HUES64 (cell line): ENCODE results near the gene CFAP43.
A peak's percentile ranks its signal among the peaks of the same experiment; 100 is the strongest.
"Not testable (repeated sequence)": the region's sequence is repeated elsewhere in the genome, so short reads cannot be mapped to it uniquely, and the experiment has no call there.

Experiments
- H3K27ac ChIP-seq: 2 replicates; pipeline ENCODE4 v1.7.0; 2013; ENCODE audit warnings: low read depth, low read length, inconsistent platforms
- H3K27me3 ChIP-seq: 2 replicates; pipeline ENCODE4 v1.6.1; 2013; ENCODE audit warnings: mild to moderate bottlenecking, low read length; ENCODE audit not compliant: insufficient read depth
- H3K36me3 ChIP-seq: 2 replicates; pipeline ENCODE4 v1.6.1; 2013; ENCODE audit warnings: mild to moderate bottlenecking, low read length; ENCODE audit not compliant: insufficient read depth
- H3K4me1 ChIP-seq: 2 replicates; pipeline ENCODE4 v1.6.1; 2013; ENCODE audit warnings: mild to moderate bottlenecking, low read length, moderate library complexity; ENCODE audit not compliant: insufficient read depth
- H3K4me3 ChIP-seq: 2 replicates; pipeline ENCODE4 v1.5.1; 2013; ENCODE audit warnings: mild to moderate bottlenecking, low read length, moderate library complexity
- H3K9ac ChIP-seq: 2 replicates; pipeline ENCODE4 v1.6.1; 2013; ENCODE audit warnings: mild to moderate bottlenecking, low read depth, low read length
- H3K9me3 ChIP-seq: 2 replicates; pipeline ENCODE4 v1.6.1; 2013; ENCODE audit warnings: low read depth, low read length; ENCODE audit not compliant: insufficient read depth
- WGBS: fragments of 150-250, 120-280 bp; methylation state at CpG from one replicate; pipeline ENCODE4 v1.1.7; 2013; ENCODE audit warnings: missing lambda C conversion rate; 5-methylcytosine and 5-hydroxymethylcytosine counted together

Gene CFAP43

GRCh38 chr10:104245066-104245632 is 13.0 kb upstream of the CFAP43 start:
- no peak overlapping the region for H3K4me3 ChIP-seq
- H3K9ac ChIP-seq: no peak overlapping the region
- H3K36me3 ChIP-seq: no peaks in the 10 kb centered on the region
- no peak overlapping the region for H3K27ac ChIP-seq
- WGBS: 97% methylated on average over 34 of the region's 34 CpGs
- peaks cover 9% of the 10 kb centered on the region; the same call in 1 of the 2 replicates for H3K9me3 ChIP-seq
- H3K4me1 ChIP-seq: no peaks in the 10 kb centered on the region; the same call in 1 of the 2 replicates
- H3K27me3 ChIP-seq: no peaks in the 10 kb centered on the region

DNA sequence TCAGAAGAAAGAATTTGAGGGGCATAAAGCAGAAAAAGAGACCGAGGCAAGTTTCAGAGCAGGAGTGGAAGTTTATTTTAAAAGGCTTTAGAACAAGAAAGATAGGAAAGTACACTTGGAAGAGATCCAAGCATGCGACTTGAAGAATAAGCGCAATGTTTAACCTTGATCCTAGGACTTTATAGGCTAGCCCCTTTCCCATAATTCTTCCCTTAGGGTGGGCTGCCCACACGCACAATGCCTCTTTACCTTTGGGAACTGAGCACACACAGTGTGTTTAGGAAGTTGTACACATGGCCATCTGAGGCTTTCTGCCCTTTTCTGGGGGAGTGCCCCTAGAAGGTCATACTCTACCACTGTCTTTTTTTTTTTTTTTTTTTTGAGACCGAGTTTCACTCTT is 11.3 kb upstream of the CFAP43 start:
- H3K36me3 ChIP-seq: no peaks in the 10 kb centered on the region
- WGBS: 92% methylated on average over 5 of the region's 5 CpGs

DNA sequence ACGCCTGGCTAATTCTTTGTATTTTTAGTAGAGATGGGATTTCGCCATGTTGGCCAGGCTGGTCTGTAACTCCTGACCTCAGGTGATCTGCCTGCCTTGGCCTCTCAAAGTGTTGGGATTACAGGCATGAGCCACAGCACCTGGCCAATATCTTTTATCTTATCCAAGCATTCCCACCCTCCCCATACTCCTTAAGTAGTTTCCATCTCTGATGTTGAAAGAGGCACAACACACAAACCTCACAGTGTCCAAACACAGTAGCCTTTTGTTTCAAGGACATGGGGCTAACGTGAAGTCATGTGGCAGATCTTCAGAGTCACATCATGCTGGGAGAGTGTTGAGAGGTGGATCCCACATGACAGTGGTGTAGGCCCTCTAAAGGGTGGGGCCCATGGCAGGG is 10.8 kb upstream of the CFAP43 start:
- H3K27ac ChIP-seq, H3K27me3 ChIP-seq, H3K9ac ChIP-seq, H3K9me3 ChIP-seq, H3K36me3 ChIP-seq, H3K4me3 ChIP-seq, H3K4me1 ChIP-seq: not testable (repeated sequence)
- WGBS: 86% methylated on average over 3 of the region's 3 CpGs

More for the DNA sequence above, 11.3 kb upstream of the CFAP43 start:
- Histone ChIP-seq H3K27ac (no peak overlapping the region), H3K27me3 (no peaks in the 10 kb centered on the region), H3K4me1 (no peaks in the 10 kb centered on the region), H3K9ac (no peak overlapping the region), H3K4me3 (no peak overlapping the region), H3K9me3 (peaks cover 5% of the 10 kb centered on the region; the same call in 1 of the 2 replicates)

DNA sequence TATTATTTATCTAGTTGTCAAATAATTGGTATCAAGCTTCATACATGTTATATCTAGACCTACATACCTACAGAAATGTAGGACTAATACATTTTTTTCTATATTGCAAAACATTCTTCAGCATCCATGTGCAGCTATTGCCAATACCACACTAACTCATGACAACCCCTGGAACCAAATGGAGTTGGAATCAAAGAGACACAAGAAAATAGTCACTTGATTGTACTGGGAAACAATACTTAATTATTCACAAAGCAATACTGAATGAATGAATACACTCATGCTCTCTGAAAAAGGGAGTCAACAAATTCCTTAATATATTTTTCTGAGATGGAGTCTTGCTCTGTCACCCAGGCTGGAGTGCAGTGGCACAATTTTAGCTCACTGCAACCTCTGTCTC is 10.4 kb upstream of the CFAP43 start:
- H3K9ac ChIP-seq: no peak overlapping the region
- H3K27me3 ChIP-seq: no peaks in the 10 kb centered on the region
- peaks cover 3% of the 10 kb centered on the region; the same call in 1 of the 2 replicates for H3K9me3 ChIP-seq
- H3K36me3 ChIP-seq: no peaks in the 10 kb centered on the region
- H3K4me1 ChIP-seq: no peaks in the 10 kb centered on the region
- H3K4me3 ChIP-seq: no peak overlapping the region
- no peak overlapping the region for H3K27ac ChIP-seq

DNA sequence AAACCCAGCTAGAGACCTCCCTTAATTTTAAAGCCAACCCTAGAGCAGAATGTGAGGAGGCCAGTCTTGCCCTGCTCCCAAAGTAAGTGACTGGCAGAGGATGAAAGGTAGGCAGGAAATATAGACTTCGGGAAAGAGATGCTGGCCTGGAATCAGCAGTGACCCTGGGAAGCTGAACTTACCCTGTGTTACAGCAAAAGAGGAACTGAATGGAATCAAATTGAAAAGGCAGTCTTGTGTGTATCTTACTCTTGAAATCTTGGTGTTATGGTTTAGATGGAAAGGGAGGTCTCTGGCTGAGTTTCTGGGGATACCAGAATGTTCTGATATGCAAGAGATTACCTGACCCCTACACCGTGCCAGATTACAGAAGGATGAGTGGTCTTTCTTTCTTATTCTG is 7.9 kb upstream of the CFAP43 start:
- WGBS: 87% methylated on average over 2 of the region's 2 CpGs

DNA sequence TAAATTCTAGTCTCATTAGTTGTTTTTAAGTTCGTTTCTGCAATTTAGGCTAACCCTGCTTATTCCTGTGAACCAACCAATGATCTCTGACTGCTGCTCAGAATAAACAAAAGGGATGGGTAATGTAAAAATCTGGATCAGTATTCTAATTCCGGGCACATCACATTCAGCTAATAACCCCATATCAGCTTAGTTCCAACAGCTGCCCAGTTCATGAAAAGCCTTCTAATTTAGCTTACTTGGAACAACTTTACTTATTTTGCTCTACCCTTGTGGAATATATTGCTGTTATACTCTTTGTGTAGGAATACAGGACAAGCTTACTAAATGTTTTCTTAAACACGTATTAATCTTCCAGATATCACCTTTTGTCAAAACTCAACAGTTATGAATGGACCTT is 3.6 kb upstream of the CFAP43 start:
- Histone ChIP-seq H3K36me3 (no peaks in the 10 kb centered on the region), H3K27me3 (peaks cover 6% of the 10 kb centered on the region), H3K4me1 (peaks cover 6% of the 10 kb centered on the region; the same call in 1 of the 2 replicates), H3K9ac (no peak overlapping the region), H3K9me3 (peaks cover 14% of the 10 kb centered on the region), H3K27ac (no peak overlapping the region), H3K4me3 (no peak overlapping the region)
- WGBS: 90% methylated on average over 3 of the region's 3 CpGs

More for the DNA sequence above, 7.9 kb upstream of the CFAP43 start:
- H3K4me1 ChIP-seq: no peaks in the 10 kb centered on the region
- no peak overlapping the region for H3K4me3 ChIP-seq
- H3K36me3 ChIP-seq: no peaks in the 10 kb centered on the region
- H3K9ac ChIP-seq: no peak overlapping the region
- H3K27ac ChIP-seq: no peak overlapping the region
- no peaks in the 10 kb centered on the region for H3K27me3 ChIP-seq
- peaks cover 6% of the 10 kb centered on the region; the same call in 1 of the 2 replicates for H3K9me3 ChIP-seq

DNA sequence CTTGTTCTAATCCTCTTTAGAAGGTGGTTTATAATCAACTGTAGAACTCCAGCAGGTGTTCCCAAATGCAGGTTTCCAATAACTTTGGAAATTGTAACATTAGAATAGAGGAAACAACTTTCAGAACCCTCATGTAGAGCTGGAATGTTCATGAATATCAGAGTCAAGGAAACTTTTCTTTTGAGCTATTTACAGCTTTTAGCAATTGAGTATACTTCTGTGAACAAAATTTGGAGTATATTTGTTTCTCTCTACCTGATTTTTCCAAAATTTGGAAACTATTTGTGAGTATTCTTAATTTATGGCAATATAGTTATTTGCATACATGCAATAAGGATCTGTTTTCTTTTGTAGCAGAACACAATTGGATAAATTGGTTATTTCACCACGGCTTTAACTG is 2.8 kb upstream of the CFAP43 start:
- Histone ChIP-seq H3K4me3 (no peak overlapping the region), H3K9ac (no peak overlapping the region), H3K27ac (no peak overlapping the region), H3K9me3 (peaks cover 14% of the 10 kb centered on the region), H3K36me3 (no peaks in the 10 kb centered on the region), H3K4me1 (peaks cover 6% of the 10 kb centered on the region; the same call in 1 of the 2 replicates), H3K27me3 (peaks cover 6% of the 10 kb centered on the region)
- WGBS: 83% methylated on average over 1 of the region's 1 CpG

GRCh38 chr10:104233817-104234216 is 1.7 kb upstream of the CFAP43 start:
- Histone ChIP-seq H3K27me3 (peaks cover 6% of the 10 kb centered on the region), H3K9ac (no peak overlapping the region)
- WGBS: 100% methylated on average over 1 of the region's 1 CpG

GRCh38 chr10:104232613-104233102 is 494 bp upstream of the CFAP43 start:
- H3K36me3 ChIP-seq: no peaks in the 10 kb centered on the region
- no peak overlapping the region for H3K27ac ChIP-seq
- peaks cover 6% of the 10 kb centered on the region; the same call in 1 of the 2 replicates for H3K4me1 ChIP-seq
- peaks cover 14% of the 10 kb centered on the region for H3K9me3 ChIP-seq
- 12% methylated on average over 16 of the region's 20 CpGs for WGBS
- H3K27me3 ChIP-seq: peaks cover 6% of the 10 kb centered on the region
- H3K4me3 ChIP-seq: peak overlapping the region; percentile 79
- peak overlapping the region; percentile 67 for H3K9ac ChIP-seq

More at GRCh38 chr10:104233817-104234216, 1.7 kb upstream of the CFAP43 start:
- Histone ChIP-seq H3K9me3 (peaks cover 14% of the 10 kb centered on the region), H3K27ac (no peak overlapping the region), H3K4me3 (no peak overlapping the region), H3K36me3 (no peaks in the 10 kb centered on the region), H3K4me1 (peaks cover 6% of the 10 kb centered on the region; the same call in 1 of the 2 replicates)

- Histone ChIP-seq H3K4me3 (no peak overlapping the region), H3K36me3 (no peaks in the 10 kb centered on the region), H3K27me3 (peaks cover 6% of the 10 kb centered on the region), H3K9me3 (peaks cover 13% of the 10 kb centered on the region), H3K9ac (no peak overlapping the region), H3K27ac (no peak overlapping the region), H3K4me1 (peaks cover 6% of the 10 kb centered on the region; the same call in 1 of the 2 replicates)
- 91% methylated on average over 3 of the region's 4 CpGs for WGBS
These were observed 1.7 kb downstream of the CFAP43 start for GRCh38 chr10:104230490-104230889.

GRCh38 chr10:104223304-104223703 is 8.9 kb downstream of the CFAP43 start:
- Histone ChIP-seq H3K27me3 (no peaks in the 10 kb centered on the region), H3K9ac (no peak overlapping the region), H3K4me3 (no peak overlapping the region), H3K9me3 (no peaks in the 10 kb centered on the region), H3K4me1 (no peaks in the 10 kb centered on the region), H3K27ac (no peak overlapping the region), H3K36me3 (no peaks in the 10 kb centered on the region)

DNA sequence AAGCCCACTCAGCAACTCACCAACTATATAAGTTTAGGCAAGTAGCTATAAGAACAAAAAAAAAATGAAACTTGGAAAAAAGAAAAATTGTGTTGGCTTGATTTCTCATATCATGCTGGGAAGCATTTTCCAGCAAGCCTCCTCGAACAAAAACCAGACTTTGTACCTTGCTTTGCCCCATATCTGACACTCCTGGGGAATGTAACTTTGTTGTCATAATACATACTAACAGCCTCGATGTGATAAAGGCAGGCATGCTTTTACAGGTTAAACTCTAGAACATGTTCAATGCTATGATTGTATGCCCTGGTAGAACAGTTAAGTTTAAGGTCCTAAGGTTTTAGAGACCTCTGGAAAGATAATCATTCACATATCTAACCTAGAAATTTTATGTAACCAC is 11.6 kb downstream of the CFAP43 start:
- Histone ChIP-seq H3K9ac (no peak overlapping the region), H3K4me1 (no peaks in the 10 kb centered on the region), H3K27ac (no peak overlapping the region), H3K9me3 (no peaks in the 10 kb centered on the region), H3K27me3 (no peaks in the 10 kb centered on the region), H3K4me3 (no peak overlapping the region), H3K36me3 (no peaks in the 10 kb centered on the region)
- WGBS: 100% methylated on average over 2 of the region's 2 CpGs
